OCI-LY7 (cell line): ENCODE results near the gene CLDN20. TPM values are rescaled to one million over a fixed set of nuclear protein-coding genes. Genes with fewer than 3 reads are reported as not detected.

Experiments used
- BruUV-seq: library from RNA; stranded (reverse); fragments of 400-500 nt; replicated peaks from 2 replicates; lab custom pipeline; 2021; lab: Mats Ljungman, UMichigan
- CTCF ChIA-PET: fragments of 300-600 bp; sonication (Branson Sonifier 250); formaldehyde crosslinking; loops from one replicate; lab custom pipeline; 2022; ENCODE audit warnings: antibody characterized with exemption; ENCODE audit not compliant: unreplicated experiment; lab: Charles Lee
- POLR2A ChIA-PET: fragments of 300-600 bp; sonication (Branson Sonifier 250); formaldehyde crosslinking; loops from one replicate; lab custom pipeline; 2022; ENCODE audit warnings: antibody characterized with exemption; lab: Charles Lee
- DNase-seq: peaks from one replicate; pipeline ENCODE4 v3.0.0-alpha.2; 2015; ENCODE audit warnings: low spot score
- H2AFZ ChIP-seq: fragments of 200-600 bp; sonication (generic), shearing (Covaris generic); 2 replicates; pipeline ENCODE4 v1.6.1; 2014; ENCODE audit warnings: mild to moderate bottlenecking, antibody characterized with exemption, low read length, moderate library complexity
- H3K27ac ChIP-seq: fragments of 200-600 bp; sonication (generic); 2 replicates; pipeline ENCODE4 v1.5.1; 2014; ENCODE audit warnings: mixed run types, low read depth, mild to moderate bottlenecking, moderate library complexity, low read length, inconsistent platforms; ENCODE audit not compliant: poor library complexity, severe bottlenecking
- H3K36me3 ChIP-seq: fragments of 200-600 bp; sonication (generic); 2 replicates; pipeline ENCODE4 v1.6.1; 2014; ENCODE audit warnings: mild to moderate bottlenecking, antibody characterized with exemption, low read length, moderate library complexity, mixed read lengths; ENCODE audit not compliant: insufficient read depth
- H3K4me1 ChIP-seq: fragments of 200-600 bp; sonication (generic); 2 replicates; pipeline ENCODE4 v1.5.1; 2014; ENCODE audit warnings: mild to moderate bottlenecking, low read length; ENCODE audit not compliant: insufficient read depth, poor library complexity, severe bottlenecking
- H3K4me2 ChIP-seq: fragments of 200-600 bp; sonication (generic); 2 replicates; pipeline ENCODE4 v1.6.1; 2014; ENCODE audit warnings: mild to moderate bottlenecking, low read length
- H3K4me3 ChIP-seq: fragments of 200-600 bp; sonication (generic); 2 replicates; pipeline ENCODE4 v1.5.1; 2014; ENCODE audit warnings: mild to moderate bottlenecking, low read depth, low read length; ENCODE audit not compliant: poor library complexity, severe bottlenecking
- H3K79me2 ChIP-seq: fragments of 200-600 bp; sonication (generic); 2 replicates; pipeline ENCODE4 v1.6.1; 2016; ENCODE audit warnings: low read depth, mild to moderate bottlenecking, low read length, moderate library complexity, mixed read lengths; ENCODE audit not compliant: insufficient read depth
- H3K9me2 ChIP-seq: fragments of 200-600 bp; sonication (generic); 2 replicates; pipeline ENCODE4 v1.6.1; 2016; ENCODE audit warnings: mild to moderate bottlenecking, low read length, mixed read lengths; ENCODE audit not compliant: insufficient read depth
- H3K9me3 ChIP-seq: fragments of 200-600 bp; sonication (generic); 2 replicates; pipeline ENCODE4 v1.6.1; 2014; ENCODE audit warnings: mild to moderate bottlenecking, mixed run types, low read length, mixed read lengths
- H4K20me1 ChIP-seq: fragments of 200-600 bp; sonication (generic); 2 replicates; pipeline ENCODE4 v1.6.1; 2014; ENCODE audit warnings: mild to moderate bottlenecking, antibody characterized with exemption, low read length, moderate library complexity, mixed read lengths; ENCODE audit not compliant: insufficient read depth
- EZH2phosphoT487 ChIP-seq: fragments of 200-600 bp; sonication (generic); IDR thresholded peaks from 2 replicates; pipeline ENCODE4 v1.6.1; 2018; ENCODE audit warnings: low read depth, borderline replicate concordance, mild to moderate bottlenecking, mixed run types, antibody characterized with exemption, low read length, moderate library complexity, mixed read lengths
- intact Hi-C: fragments of 100-400 bp; cut with micrococcal nuclease; formaldehyde crosslinking; loops from one replicate; pipeline ENCODE4 v1.10.0; 2022; ENCODE audit not compliant: unreplicated experiment
- total RNA-seq, 2 experiments: library from RNA; depleted of rRNA in 1 of 2; stranded (reverse); fragments of >200 nt in 1 of 2; shearing (Covaris generic) in 1 of 2; gene quantifications; 2 replicates each; pipeline ENCODE4 v1.2.3, GENCODE V29; 2014 to 2022
- TF ChIP-seq, protein P1 (sequence below): fragments of 200-600 bp; sonication (generic); conservative IDR thresholded peaks from 2 replicates; pipeline ENCODE4 v1.5.1; 2014; ENCODE audit warnings: mild to moderate bottlenecking, antibody characterized with exemption, low read length, moderate library complexity, mixed read lengths

CLDN20 gene
- total RNA-seq, 2 experiments from 2014 or later = not detected

DNA sequence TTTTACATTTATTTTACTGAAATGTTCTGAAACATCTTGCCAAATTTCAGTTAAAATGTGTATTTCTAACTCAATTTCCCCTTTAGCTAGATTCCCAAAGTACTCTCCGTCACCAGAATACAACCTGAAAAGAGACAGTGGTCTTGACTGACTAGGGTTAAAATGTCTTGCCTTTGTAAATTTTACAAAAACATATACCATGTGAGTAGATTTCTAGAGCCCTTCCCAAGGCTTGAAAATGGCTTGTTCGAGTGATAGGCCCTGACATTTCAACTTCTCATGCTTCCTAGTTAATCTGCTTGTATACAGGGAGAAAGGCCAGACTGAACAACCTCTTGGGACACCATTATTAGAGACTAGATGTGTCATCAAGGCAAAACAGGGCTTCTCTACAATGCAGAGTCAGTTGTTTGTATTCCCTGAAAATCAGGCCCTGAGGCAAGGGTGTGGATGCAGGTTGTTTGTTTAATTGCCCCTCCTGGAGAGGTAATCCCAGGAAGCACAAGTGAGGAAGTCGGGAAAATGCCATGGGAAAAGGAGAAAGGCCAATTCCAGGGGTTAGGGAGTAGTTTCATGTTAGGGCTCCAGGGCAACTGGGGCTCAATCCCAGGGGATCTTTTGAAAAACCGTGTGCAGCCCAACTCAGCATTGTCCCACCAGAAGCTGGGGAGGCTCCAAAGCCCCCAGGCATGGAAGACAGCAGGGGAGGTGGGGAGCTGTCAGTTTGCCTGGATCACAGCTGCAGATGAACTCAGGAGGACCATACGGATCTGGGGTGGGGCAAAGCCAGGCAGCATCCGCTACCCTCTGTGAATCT is 62.1 kb downstream of the CLDN20 start:
- no peak for TF ChIP-seq EZH2phosphoT487
- TF ChIP-seq, protein P1, sequence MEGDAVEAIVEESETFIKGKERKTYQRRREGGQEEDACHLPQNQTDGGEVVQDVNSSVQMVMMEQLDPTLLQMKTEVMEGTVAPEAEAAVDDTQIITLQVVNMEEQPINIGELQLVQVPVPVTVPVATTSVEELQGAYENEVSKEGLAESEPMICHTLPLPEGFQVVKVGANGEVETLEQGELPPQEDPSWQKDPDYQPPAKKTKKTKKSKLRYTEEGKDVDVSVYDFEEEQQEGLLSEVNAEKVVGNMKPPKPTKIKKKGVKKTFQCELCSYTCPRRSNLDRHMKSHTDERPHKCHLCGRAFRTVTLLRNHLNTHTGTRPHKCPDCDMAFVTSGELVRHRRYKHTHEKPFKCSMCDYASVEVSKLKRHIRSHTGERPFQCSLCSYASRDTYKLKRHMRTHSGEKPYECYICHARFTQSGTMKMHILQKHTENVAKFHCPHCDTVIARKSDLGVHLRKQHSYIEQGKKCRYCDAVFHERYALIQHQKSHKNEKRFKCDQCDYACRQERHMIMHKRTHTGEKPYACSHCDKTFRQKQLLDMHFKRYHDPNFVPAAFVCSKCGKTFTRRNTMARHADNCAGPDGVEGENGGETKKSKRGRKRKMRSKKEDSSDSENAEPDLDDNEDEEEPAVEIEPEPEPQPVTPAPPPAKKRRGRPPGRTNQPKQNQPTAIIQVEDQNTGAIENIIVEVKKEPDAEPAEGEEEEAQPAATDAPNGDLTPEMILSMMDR = no peak
- CTCF ChIA-PET = no interaction called here
- no peak overlapping the region for H2AFZ ChIP-seq
- no peak for DNase-seq
- intact Hi-C loops = loop anchor here (10.0 kb wide), 1 partner anchor 1229 kb away; no protein-coding TSS in a partner anchor
- no peak overlapping the region for H3K4me2 ChIP-seq
- H3K36me3 ChIP-seq = no peaks in the 10 kb centered on the region
- H3K4me3 ChIP-seq = no peak overlapping the region
- no TSS peak for BruUV-seq
- no peaks in the 10 kb centered on the region for H3K79me2 ChIP-seq
- no peaks in the 10 kb centered on the region for H4K20me1 ChIP-seq
- no peaks in the 10 kb centered on the region for H3K9me2 ChIP-seq
- POLR2A ChIA-PET = interaction anchor here (2.1 to 2.9 kb wide), 2 partner anchors 10 kb away, joined by 7 to 10 read pairs; no protein-coding TSS in a partner anchor
- H3K9me3 ChIP-seq = no peaks in the 10 kb centered on the region
- H3K27ac ChIP-seq = no peak overlapping the region
- H3K4me1 ChIP-seq = peaks cover 3% of the 10 kb centered on the region

Other genes with a start within 250 kb of the CLDN20 start
- 33.0 and 34.8 TPM in 2 replicates for gene TFB1M, start 50.5 kb downstream of the CLDN20 start, total RNA-seq (2014; rRNA removed; shearing (Covaris generic))
- gene TFB1M, start 50.5 kb downstream of the CLDN20 start, total RNA-seq (2022) = 52.8 and 62.8 TPM in 2 replicates
- gene NOX3, start 191.8 kb downstream of the CLDN20 start, total RNA-seq (2014; rRNA removed; shearing (Covaris generic)) = 0.22 TPM in 1 of 2 replicates, not detected in the other
- gene NOX3, start 191.8 kb downstream of the CLDN20 start, total RNA-seq (2022) = not detected in 2 replicates